GM18511 (cell line): ENCODE results near the gene SMPD4.
"Not testable (repeated sequence)": the region's sequence is repeated elsewhere in the genome, so short reads cannot be mapped to it uniquely, and the experiment has no call there.

Source experiments
- ATAC-seq: cut with Tn5 transposase; IDR thresholded peaks from one replicate; pipeline ENCODE4 v1.9.1; 2021; ENCODE audit warnings: mild to moderate bottlenecking, moderate library complexity; ENCODE audit not compliant: unreplicated experiment

SMPD4 gene

GRCh38 chr2:130158631-130159030 lies 22.8 kb downstream of the SMPD4 start:
- no peak for ATAC-seq

- ATAC-seq: peak; percentile 91
These were observed 23.4 kb downstream of the SMPD4 start for GRCh38 chr2:130157825-130158514.

- ATAC-seq: peak; percentile 44
These were observed 24.0 kb downstream of the SMPD4 start for GRCh38 chr2:130157354-130157753.

GRCh38 chr2:130156624-130157004 lies 24.8 kb downstream of the SMPD4 start:
- ATAC-seq: no peak

- not testable (repeated sequence) for ATAC-seq
These were observed 25.3 kb downstream of the SMPD4 start for GRCh38 chr2:130155956-130156623.

GRCh38 chr2:130154773-130155765 lies 26.3 kb downstream of the SMPD4 start:
- no peak for ATAC-seq

- not testable (repeated sequence) for ATAC-seq
These were observed 27.0 kb downstream of the SMPD4 start for GRCh38 chr2:130154423-130154770.

GRCh38 chr2:130153721-130154422 lies 27.5 kb downstream of the SMPD4 start:
- ATAC-seq: not testable (repeated sequence)

GRCh38 chr2:130152816-130153595 lies 28.4 kb downstream of the SMPD4 start:
- ATAC-seq: no peak

GRCh38 chr2:130152136-130152815 lies 29.1 kb downstream of the SMPD4 start:
- ATAC-seq: not testable (repeated sequence)

GRCh38 chr2:130151145-130151512 lies 30.3 kb downstream of the SMPD4 start:
- ATAC-seq: not testable (repeated sequence)

- ATAC-seq: no peak
These were observed 30.9 kb downstream of the SMPD4 start for GRCh38 chr2:130150181-130151144.

- not testable (repeated sequence) for ATAC-seq
These were observed 32.9 kb downstream of the SMPD4 start for GRCh38 chr2:130148515-130148914.

GRCh38 chr2:130145006-130145414 lies 36.4 kb downstream of the SMPD4 start, which contains the start of gene CCDC74B:
Gene CCDC74B (minus strand): TSS chr2:130145112. CDS start chr2:130144996, 116 bp downstream.
- ATAC-seq: peak; percentile 93

- ATAC-seq: peak; percentile 40
These were observed 37.9 kb downstream of the SMPD4 start for GRCh38 chr2:130143266-130144039.

GRCh38 chr2:130142396-130143265 lies 38.8 kb downstream of the SMPD4 start:
- not testable (repeated sequence) for ATAC-seq
